Suprapubic skin (tissue), 4 donors: Measurements from ENCODE around the gene ST6GALNAC4.

ENCODE experiments used
- EP300 ChIP-seq: sonication (generic); formaldehyde crosslinking; IDR thresholded peaks from one replicate; pipeline ENCODE4 v1.6.1; 2017; ENCODE audit warnings: antibody characterized with exemption
- POLR2A ChIP-seq, 2 donors: fragments of 450-650 bp; IDR thresholded peaks; one replicate each; pipeline ENCODE4 v1.6.1; 2017; ENCODE audit warnings: antibody characterized with exemption in 2 of 2, mild to moderate bottlenecking in 2 of 2, moderate library complexity in 2 of 2
- POLR2AphosphoS5 ChIP-seq, 3 donors: sonication (generic); formaldehyde crosslinking; IDR thresholded peaks; one replicate each; pipeline ENCODE4 v1.6.1; 2017; ENCODE audit warnings: antibody characterized with exemption in 3 of 3
- TF ChIP-seq, protein P1 (sequence below), 2 donors: fragments of 200-600 bp in 1 of 2; fragments of 450-650 bp in 1 of 2; sonication (generic) in 1 of 2; IDR thresholded peaks; one replicate each; pipeline ENCODE4 v1.5.1; 2016 to 2019; ENCODE audit warnings: antibody characterized with exemption in 2 of 2, mild to moderate bottlenecking in 1 of 2, moderate library complexity in 1 of 2

DNA sequence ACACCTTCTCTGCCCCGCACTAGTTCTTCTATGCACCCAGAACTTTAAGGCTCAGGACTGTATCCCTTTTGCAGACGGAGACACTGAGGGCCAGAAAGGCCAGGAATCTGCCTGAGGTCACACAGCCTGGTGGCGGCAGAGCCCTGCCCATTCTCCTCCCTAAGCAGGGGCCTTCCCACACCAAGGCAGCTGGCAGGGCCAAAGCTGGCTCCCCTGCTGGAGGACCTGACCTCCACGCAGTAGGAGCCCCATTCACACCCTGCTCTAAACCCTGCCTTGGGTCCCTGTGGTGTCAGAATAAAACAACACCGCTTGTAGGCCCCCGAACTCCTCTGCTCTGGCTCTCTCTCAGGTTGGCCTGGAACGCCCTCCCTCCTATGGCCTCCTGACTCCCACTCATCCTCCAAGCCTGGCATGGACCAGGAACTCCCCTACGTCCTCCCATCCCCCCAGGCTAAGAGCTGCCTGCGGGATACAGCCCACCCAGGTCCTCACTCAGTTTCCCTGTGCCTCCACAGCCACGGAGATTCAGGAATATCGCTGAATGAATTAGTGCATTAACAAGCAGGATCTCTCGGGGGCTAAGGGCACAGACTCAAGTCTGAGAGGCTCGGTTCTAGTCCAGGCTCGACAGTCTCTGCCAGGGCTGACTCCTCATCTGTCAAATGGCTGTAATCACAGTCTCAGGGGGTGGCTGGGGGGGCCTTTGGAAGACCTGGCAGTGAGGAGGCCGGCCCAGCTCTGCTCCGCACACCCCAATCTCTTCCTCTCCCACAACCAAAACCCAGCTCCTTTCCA lies 20.2 kb downstream of the ST6GALNAC4 start:
- TF ChIP-seq, protein P1, sequence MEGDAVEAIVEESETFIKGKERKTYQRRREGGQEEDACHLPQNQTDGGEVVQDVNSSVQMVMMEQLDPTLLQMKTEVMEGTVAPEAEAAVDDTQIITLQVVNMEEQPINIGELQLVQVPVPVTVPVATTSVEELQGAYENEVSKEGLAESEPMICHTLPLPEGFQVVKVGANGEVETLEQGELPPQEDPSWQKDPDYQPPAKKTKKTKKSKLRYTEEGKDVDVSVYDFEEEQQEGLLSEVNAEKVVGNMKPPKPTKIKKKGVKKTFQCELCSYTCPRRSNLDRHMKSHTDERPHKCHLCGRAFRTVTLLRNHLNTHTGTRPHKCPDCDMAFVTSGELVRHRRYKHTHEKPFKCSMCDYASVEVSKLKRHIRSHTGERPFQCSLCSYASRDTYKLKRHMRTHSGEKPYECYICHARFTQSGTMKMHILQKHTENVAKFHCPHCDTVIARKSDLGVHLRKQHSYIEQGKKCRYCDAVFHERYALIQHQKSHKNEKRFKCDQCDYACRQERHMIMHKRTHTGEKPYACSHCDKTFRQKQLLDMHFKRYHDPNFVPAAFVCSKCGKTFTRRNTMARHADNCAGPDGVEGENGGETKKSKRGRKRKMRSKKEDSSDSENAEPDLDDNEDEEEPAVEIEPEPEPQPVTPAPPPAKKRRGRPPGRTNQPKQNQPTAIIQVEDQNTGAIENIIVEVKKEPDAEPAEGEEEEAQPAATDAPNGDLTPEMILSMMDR (IDR thresholded peaks at IDR 0.05) = no peak
- TF ChIP-seq POLR2AphosphoS5 (IDR thresholded peaks at IDR 0.05) = no peak
- no peak for TF ChIP-seq EP300
- TF ChIP-seq POLR2A (IDR thresholded peaks at IDR 0.05) = no peak
